Nephron progenitor cell (in vitro differentiated cells): ENCODE results near the gene OR52E6.

Experiments used
- DNase-seq: peaks from one replicate; pipeline ENCODE4 v3.0.0; 2021
- H3K27ac Mint-ChIP-seq: 2 replicates; pipeline ENCODE4 v1.8.0; 2021; ENCODE audit warnings: mild to moderate bottlenecking, moderate library complexity, mixed read lengths
- H3K27me3 Mint-ChIP-seq: 2 replicates; pipeline ENCODE4 v1.8.0; 2021; ENCODE audit warnings: mild to moderate bottlenecking, low read depth, mixed read lengths; ENCODE audit not compliant: poor library complexity
- H3K36me3 Mint-ChIP-seq: 2 replicates; pipeline ENCODE4 v1.8.0; 2021; ENCODE audit warnings: low read depth, mixed read lengths
- H3K4me1 Mint-ChIP-seq: 2 replicates; pipeline ENCODE4 v1.8.0; 2021; ENCODE audit warnings: mixed read lengths
- H3K4me3 Mint-ChIP-seq: 2 replicates; pipeline ENCODE4 v1.8.0; 2021; ENCODE audit warnings: mild to moderate bottlenecking, moderate library complexity, mixed read lengths
- H3K9me3 Mint-ChIP-seq: 2 replicates; pipeline ENCODE4 v1.8.0; 2021; ENCODE audit warnings: mild to moderate bottlenecking, moderate library complexity, mixed read lengths
- CTCF ChIP-seq: fragments of 200-600 bp; sonication (generic); IDR thresholded peaks from 2 replicates; pipeline ENCODE4 v1.5.0; 2021; ENCODE audit warnings: antibody characterized with exemption

OR52E6 gene

GRCh38 chr11:5841797-5842196 lies at the start of gene OR52E6:
Gene OR52E6, minus strand, starts transcription at chr11:5841897. Its CDS starts 0 bp downstream, at chr11:5841897.
- no peak for TF ChIP-seq CTCF
- H3K27ac Mint-ChIP-seq: no peak within 1 kb of the TSS
- H3K36me3 Mint-ChIP-seq: no peaks in the 10 kb centered on the region
- H3K4me3 Mint-ChIP-seq: no peak within 1 kb of the TSS
- DNase-seq: no peak
- peaks cover 13% of the 10 kb centered on the region for H3K27me3 Mint-ChIP-seq
- H3K9me3 Mint-ChIP-seq: no peaks in the 10 kb centered on the region
- no peaks in the 10 kb centered on the region for H3K4me1 Mint-ChIP-seq

GRCh38 chr11:5891216-5891800 lies 49.6 kb upstream of the OR52E6 start:
- TF ChIP-seq CTCF: peak; percentile 56
- H3K27me3 Mint-ChIP-seq: peaks cover 7% of the 10 kb centered on the region
- no peaks in the 10 kb centered on the region for H3K36me3 Mint-ChIP-seq
- DNase-seq: no peak
- no peaks in the 10 kb centered on the region for H3K9me3 Mint-ChIP-seq
- H3K4me1 Mint-ChIP-seq: no peaks in the 10 kb centered on the region
- H3K27ac Mint-ChIP-seq: no peak overlapping the region
- no peak overlapping the region for H3K4me3 Mint-ChIP-seq

- Mint-ChIP-seq H3K27me3 (no peaks in the 10 kb centered on the region), H3K36me3 (no peaks in the 10 kb centered on the region), H3K27ac (no peak overlapping the region), H3K4me3 (no peak overlapping the region), H3K4me1 (no peaks in the 10 kb centered on the region), H3K9me3 (no peaks in the 10 kb centered on the region)
- no peak for DNase-seq
- no peak for TF ChIP-seq CTCF
These were observed 46.0 kb upstream of the OR52E6 start for GRCh38 chr11:5887661-5888060.

GRCh38 chr11:5887172-5887571 lies 45.5 kb upstream of the OR52E6 start:
- DNase-seq: no peak
- Mint-ChIP-seq H3K9me3 (no peaks in the 10 kb centered on the region), H3K36me3 (no peaks in the 10 kb centered on the region), H3K4me3 (no peak overlapping the region), H3K27me3 (no peaks in the 10 kb centered on the region), H3K4me1 (no peaks in the 10 kb centered on the region), H3K27ac (no peak overlapping the region)
- TF ChIP-seq CTCF: no peak

GRCh38 chr11:5881756-5882155 lies 40.1 kb upstream of the OR52E6 start:
- no peak for TF ChIP-seq CTCF
- H3K9me3 Mint-ChIP-seq: no peaks in the 10 kb centered on the region

GRCh38 chr11:5880329-5880728 lies 38.6 kb upstream of the OR52E6 start, which contains the start of gene OR52E4:
Gene OR52E4, plus strand, starts transcription at chr11:5880629. Its CDS starts 3,664 bp downstream, at chr11:5884293.
- Mint-ChIP-seq H3K4me3 (no peak within 1 kb of the TSS), H3K4me1 (no peaks in the 10 kb centered on the region), H3K27ac (no peak within 1 kb of the TSS), H3K27me3 (peaks cover 10% of the 10 kb centered on the region), H3K9me3 (no peaks in the 10 kb centered on the region), H3K36me3 (no peaks in the 10 kb centered on the region)
- no peak for TF ChIP-seq CTCF
- DNase-seq: no peak

More at GRCh38 chr11:5881756-5882155, 40.1 kb upstream of the OR52E6 start:
- H3K4me3 Mint-ChIP-seq: no peak overlapping the region
- no peak overlapping the region for H3K27ac Mint-ChIP-seq
- no peaks in the 10 kb centered on the region for H3K4me1 Mint-ChIP-seq
- DNase-seq: no peak
- H3K36me3 Mint-ChIP-seq: no peaks in the 10 kb centered on the region
- H3K27me3 Mint-ChIP-seq: peaks cover 10% of the 10 kb centered on the region
